Measurements from ENCODE around the gene SKOR2. TPM values are rescaled to one million over a fixed set of nuclear protein-coding genes. Genes with fewer than 3 reads are reported as not detected.

Gene SKOR2
- total RNA-seq, 1 donor: not detected

DNA sequence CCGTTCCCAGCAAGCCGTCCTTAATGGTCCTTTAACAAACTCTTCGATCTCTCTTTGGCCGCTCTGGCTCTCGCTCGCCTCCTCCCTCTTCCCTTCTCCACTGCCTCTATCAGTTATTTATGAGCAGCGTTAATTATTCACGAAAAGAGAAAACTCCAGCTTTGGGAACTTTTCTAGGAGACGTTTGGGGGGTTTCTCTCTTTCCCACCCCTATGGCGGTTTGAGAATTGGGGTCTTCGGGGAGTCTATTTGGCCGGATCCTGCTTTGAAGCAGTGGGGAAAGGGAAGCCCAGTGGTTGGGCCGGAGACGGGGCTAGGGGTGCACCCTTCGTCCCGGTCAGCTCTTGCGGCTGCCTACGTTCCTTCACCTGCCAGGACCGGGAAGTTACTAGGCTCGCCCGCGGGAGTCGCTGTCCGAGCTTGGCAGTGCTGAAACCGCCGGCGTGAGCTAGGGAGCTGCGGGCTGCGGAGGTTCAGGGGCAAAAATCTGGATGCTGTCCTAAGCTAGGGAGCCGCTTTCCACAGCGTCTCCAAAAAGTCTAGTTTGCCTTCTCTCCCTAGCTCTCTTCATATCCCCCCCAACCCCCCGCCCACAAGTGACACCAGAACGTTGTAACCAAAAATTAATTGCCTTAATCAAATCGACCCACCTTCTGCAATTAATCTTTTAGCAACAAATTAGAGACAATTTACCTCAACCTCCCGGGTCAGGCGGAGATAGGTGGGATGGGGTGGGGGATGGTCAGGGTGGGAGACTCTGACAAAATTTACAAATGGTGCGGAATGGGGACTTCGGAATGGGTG lies 8.9 kb upstream of the SKOR2 start:
- DNase-seq (ENCODE audit: low read depth in 2 of 3, low spot score in 2 of 3): peak in 1 of 3 donors; percentile 57

DNA sequence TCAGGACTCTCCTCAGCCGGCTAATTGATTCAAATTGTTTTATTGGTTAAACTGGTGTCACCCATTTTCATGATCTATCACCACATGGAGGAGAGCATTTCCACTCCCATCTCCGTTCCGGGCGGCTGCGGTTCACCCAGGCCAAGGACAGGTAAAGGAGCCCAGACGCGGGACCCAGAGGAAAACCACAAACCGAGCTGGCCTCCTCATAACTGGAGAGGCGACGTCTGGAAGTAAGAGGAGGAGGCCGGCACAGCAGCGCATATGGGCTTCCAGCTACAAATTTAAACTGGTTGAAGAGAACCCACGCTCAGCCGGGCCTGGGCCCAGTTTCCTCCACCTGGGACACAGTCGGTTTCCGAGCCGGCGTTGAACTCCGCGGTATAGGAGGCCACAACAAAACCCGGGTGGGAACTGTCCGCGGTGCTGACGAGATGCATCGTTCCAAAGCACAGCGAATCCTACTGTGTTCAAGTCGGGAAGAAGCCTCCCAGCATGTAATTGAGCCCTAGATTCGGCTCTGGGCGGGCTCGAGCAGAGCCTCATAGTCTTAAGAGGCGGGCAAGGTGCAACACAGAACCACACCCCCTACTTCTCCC lies 3.0 kb upstream of the SKOR2 start:
- peak in 2 of 3 donors; percentile 46 to 67 for DNase-seq (ENCODE audit: low read depth in 2 of 3, low spot score in 2 of 3)

DNA sequence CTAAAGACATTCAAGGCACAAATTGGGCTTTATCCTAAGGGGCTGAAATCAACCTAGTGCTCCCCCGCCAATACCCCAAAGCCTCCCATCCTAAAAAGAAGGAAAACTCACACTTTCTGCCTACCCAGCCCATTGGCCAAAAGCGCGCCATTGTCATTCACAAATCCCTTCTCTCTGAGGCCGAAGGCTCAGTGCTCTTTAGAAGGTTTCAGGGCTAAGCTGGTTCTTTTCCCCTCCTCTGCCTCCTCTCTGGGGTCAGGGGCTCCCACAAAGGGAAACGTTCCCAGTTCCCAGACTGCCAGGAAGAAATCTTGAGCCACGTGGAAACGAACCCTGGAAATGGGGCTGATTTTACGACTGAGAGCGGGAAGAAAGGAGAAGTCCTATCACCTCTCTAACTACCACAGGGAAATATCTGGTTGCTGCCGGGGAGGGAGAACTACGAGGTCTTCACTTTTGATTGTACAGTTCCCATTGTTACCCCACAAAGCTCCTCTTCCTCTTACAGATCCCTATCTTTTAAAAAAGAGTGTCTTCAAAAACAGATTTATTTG lies 1.7 kb upstream of the SKOR2 start:
- DNase-seq (ENCODE audit: low read depth in 2 of 3, low spot score in 2 of 3): no peak

DNA sequence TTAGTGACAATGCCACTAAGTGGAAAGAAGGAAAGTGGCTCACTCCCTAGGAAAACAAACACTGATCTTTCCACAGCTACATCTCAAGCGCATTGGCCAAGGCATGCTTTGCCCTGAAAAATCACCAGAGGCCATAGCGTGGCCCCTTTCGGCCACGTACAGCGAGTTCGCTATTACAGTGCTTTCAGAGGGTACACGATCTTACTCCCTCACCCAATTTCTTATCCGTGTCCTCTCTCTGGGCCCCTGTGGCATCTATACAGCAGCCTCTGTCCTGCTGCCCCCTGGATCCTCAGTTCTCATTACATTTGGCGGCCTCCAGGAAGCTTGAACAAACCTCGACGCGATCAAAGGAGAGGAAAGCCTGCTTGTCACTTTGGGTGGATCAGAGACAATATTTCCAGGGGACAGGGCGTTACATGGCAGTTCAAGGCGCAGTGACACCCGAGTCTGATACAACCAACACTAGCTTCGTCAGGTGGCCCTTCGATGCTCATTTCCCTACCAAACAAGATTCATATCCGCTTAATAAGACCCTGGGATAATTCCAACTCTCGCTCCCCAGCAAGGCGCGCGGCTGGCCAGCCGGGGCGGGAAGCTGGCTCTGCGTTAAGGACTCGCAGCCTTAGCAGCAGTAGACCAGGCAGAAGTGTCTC lies 941 bp downstream of the SKOR2 start:
- DNase-seq (ENCODE audit: low read depth in 2 of 3, low spot score in 2 of 3): no peak

DNA sequence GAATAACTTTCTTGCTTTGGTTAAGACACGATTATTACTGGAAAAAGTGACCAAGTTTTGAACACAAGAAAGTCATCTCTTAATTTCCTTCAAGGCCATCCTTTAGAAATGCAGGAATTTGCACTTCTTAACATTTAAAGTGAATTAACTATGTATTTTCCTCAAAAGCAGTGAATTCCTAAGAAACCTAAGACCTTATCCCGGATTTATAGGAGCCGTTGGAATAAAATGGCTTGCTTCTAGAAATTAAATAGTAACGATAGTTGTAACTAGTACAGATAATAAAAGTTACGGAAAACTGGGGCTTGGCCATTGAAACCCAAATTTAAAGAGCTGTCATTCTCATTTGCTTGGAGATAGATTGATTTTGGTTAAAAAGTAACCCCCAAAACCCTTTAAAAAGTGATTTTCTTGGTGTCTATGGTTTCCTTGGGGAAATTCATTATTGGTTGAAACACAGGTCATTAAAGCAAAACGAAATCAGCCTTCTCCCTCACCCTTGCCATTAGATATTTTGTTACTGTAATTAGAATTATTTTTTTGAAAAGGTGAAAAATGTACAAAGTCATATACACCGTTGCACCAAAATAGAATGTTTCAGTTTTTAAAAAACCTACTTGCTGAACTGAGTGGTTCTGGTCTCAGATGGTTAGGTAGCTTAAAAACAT lies 2.0 kb downstream of the SKOR2 start:
- no peak for DNase-seq (ENCODE audit: low read depth in 2 of 3, low spot score in 2 of 3)

DNA sequence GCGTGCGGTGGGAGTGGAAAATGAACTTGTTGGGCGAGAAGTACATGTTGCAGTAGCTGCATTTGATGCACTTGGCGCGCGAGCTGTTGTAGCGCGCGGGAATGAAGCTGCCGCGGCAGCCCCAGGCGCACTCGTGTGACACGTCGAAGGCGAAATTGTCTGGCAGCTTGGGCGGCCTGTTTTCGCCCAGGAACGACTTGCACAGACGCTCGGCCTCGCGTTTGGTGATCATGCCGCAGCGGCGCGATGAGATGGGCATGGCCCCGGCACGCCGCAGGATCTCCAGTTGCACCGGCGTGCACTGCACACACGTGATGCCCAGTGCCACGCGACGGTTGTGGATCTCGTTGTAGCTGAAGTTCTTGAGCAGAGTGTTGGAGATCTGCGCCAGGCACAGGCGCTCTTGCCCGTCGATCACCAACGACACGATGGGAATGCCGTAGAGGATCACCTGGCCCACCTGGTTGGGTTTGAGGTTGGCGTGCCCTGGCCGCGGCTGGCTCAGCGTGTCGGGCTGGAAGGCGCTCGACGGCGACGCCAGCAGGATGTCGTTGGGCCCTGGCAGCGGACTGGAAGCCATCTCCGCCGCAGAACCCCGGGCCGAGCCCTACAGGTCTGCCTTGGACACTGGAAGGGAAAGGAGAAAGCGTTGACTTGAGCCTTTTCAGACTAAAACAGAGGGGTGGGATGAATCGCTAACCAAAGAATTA lies 2.7 kb downstream of the SKOR2 start:
- no peak for DNase-seq (ENCODE audit: low read depth in 2 of 3, low spot score in 2 of 3)

DNA sequence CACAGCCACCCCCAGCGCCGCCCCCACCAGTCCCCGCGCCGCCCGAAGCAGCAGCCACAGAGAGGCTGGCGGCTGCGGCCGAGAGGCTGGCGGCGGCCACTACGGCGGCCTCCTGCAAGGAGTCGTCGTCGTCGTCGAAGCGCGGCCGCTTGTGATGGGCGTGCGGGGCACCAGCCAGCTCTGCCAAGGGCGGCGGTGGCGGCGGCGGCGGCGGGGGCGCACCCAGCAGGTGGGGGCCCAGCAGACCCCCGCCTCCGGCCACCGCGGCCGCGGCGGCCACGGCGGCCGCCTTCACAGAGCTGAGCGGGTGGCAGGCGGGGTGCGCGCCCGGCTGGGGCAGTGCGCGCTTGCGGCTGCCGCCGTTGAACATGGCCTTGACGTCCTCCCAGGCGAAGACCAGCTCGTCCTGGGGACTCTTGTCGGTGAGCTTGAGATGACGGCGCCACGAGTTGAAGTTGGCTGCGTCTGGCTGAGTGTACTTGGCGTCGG lies 3.3 kb downstream of the SKOR2 start:
- no peak for DNase-seq (ENCODE audit: low read depth in 2 of 3, low spot score in 2 of 3)

DNA sequence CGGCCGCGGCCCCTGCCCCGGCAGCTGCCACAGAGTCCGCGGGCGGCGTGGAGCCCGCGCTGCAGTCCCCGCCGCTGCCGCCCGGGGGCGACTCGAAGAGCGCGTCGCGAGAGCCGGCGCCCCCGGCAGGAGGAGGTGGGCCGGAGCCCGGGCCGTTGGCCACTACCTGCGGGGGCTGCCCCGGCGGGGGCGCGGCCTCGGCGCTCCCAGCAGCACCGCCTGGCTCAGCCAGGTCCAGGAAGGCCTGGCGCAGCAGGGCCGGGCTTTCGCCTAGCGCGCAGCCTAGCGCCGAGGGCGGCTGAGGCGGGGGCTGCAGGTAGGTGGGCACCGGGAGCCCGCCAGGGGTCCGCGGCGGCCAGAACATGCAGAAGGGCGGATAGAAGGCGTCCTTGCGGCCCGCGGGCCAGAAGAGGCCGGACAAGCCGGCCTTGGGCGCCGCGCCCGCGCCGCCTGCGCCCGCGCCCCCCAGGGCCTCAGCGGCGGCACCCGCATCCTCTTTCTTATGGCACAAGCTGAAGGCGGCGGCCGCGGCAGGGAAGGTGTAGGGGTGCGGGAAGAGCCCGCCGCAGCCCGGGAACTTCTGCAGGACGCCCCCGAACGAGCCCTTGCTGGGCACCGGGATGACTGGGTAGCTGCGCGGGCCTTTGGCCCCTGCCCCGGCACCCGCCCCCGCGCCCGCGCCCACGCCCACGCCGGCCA lies 3.9 kb downstream of the SKOR2 start:
- no peak for DNase-seq (ENCODE audit: low read depth in 2 of 3, low spot score in 2 of 3)

DNA sequence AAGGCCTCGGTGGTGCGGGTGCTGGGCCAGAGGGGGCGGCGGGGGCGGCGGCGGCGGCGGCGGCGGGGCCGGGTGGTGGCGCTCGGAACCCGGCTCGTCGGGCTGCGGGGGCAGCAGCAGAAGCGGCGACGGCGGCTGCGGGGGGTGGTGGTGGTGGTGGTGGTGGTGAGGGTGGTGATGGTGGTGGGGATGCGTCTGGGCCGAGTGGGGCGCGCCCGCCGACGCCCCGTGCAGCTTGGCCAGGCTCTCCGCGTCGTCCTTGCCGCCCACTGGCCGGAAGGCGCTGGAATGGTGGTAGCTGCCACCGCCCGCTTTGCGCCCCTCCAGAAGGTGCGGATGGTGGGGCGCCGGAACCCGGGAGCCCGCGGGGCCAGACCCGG lies 4.4 kb downstream of the SKOR2 start:
- no peak for DNase-seq (ENCODE audit: low read depth in 2 of 3, low spot score in 2 of 3)

DNA sequence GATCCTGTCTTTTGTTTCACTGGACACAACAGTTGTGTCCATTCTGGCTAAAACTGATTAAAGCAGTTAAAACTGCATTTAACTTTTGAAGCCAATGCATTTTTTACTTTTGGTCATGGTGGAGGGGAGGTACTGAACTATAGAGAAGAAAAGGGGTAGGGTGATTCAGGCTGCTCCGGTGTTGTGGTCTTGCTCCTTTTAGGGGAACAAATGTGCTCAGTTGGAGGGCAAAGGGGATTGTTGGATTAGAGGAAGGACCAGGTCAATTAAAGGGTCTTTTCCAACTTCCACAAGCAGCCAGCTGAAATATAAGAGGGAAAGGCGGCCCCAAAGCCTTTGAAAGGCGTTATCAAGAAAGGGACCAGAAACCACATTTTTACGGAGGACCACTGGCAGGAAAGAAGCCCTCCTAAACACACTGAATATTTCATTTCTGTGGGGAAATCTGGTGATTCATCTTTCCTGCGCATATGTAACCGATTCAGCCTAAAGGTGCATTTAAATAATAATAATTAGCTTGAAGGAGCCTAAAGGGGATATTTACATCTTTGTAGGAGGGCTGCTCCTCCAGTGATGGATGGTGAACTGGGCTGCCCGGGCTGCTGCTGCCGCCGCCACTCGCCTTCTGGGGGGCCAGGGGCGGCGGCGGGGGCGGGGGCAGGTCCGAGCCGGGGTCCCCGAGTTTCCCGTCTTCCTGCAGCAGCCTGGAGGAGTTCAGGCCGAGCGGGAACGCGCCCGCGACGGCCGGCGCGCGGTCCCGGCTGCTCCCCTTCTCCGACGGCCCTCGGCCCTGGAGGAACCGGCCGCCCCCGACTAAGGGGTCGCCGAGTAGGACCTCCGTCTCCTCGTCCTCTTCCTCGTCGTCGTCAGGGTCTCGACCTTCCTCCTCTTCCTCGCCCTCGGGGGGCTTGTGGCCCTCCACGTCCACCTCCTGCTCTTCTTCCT lies 5.2 kb downstream of the SKOR2 start:
- no peak for DNase-seq (ENCODE audit: low read depth in 2 of 3, low spot score in 2 of 3)

DNA sequence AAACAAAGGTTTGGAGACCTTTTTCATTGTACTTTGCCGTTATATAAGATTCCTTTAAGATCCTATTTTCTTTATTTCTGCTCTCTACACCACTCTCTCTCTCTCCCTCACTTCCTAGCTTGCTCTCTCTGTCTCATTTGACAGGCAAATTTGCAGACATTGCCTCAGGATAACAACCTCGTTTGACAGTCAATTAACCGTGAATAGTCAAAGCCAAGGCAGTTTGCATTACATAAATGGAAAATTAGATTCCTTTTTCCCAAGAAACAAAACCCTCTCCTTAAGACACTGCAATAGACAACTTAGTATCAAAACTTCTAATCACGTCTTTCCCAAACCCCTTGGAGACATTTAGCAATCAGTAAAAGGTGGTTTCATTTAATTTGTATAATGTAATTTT lies 7.4 kb downstream of the SKOR2 start:
- no peak for DNase-seq (ENCODE audit: low read depth in 2 of 3, low spot score in 2 of 3)

DNA sequence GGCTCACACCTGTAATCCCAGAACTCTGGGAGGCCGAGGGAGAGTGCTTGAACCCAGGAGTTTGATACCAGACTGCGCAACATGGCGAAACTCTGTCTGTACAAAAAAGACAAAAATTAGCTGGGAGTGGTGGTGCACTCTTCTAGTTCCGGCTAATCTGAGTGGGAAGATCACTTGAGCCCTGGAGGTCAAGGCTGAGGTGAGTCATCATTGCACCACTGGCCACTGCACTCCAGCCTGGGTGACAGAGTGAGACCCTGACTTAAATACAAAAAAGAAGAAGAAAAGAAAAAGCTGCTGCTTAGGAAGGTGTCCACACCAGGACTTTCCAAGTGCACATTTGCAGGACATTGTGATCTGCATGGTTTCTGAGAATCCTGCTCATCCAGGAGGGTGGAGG lies 16.4 kb downstream of the SKOR2 start:
- no peak for DNase-seq (ENCODE audit: low read depth in 2 of 3, low spot score in 2 of 3)

DNA sequence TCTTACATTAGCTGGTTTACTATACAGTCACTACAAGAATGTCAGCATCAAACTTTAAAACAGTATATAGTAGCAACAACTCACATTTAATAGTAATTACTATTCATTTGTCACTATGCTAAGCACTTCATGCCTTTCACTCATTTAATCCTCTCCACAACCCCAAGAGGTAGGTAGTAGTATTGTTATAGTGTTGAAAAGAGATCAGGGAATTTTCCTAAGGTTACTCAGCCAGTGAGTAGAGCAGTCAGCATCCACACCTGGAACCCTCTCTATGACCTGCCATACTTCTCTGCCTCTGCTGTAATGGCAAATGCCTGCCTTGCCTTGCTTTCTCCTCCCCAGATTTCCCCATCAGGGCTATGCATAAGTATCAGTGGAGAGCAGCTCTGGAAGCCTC lies 24.8 kb downstream of the SKOR2 start:
- no peak for DNase-seq (ENCODE audit: low read depth in 2 of 3, low spot score in 2 of 3)

DNA sequence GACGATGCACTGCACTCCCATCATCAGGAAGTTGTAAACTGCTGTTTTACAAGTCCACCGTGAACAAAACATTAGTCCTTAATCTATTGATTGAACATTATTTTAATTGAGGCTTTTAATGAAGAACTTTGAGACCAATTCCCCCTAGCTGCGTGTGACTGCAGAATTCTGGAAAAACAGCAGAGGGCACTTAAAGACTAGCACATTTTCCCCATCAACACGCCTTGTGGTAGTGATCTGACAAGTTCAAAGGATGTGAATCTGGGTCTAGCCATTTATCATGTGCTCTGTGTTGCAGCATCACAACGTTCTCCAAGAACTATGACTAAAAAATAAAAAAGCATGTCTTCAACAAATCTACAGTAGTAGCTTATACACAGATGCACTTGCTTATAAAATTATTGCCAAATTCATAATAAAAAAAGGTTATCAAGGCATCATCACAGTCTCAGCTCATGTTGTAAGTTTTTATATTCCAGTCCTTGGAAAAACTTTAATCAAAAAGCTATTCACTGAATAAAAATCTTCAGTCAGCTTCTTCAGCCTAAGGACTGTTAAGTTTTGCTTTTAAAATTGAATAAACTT lies 35.8 kb downstream of the SKOR2 start:
- peak in 2 of 3 donors; percentile 44 to 70 for DNase-seq (ENCODE audit: low read depth in 2 of 3, low spot score in 2 of 3)

DNA sequence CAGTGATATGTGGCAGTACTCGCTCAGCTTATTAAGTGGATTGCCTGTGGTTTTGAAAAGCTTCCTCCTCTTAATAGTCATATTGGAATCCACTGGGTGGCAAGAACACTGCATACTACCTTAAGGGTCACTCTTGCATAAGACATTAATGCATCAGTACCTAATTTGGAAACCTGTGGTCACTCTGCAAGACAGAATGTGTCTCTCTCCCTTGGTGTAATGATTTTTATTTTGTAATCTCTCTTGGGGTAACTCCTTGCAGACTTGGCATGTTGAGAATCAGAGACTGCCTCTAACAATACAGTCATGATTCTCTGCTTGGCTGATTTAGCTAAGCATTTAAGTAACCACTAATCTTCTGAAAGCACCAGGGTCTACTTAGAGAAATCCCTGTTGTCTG lies 42.3 kb downstream of the SKOR2 start:
- no peak for DNase-seq (ENCODE audit: low read depth in 2 of 3, low spot score in 2 of 3)

DNA sequence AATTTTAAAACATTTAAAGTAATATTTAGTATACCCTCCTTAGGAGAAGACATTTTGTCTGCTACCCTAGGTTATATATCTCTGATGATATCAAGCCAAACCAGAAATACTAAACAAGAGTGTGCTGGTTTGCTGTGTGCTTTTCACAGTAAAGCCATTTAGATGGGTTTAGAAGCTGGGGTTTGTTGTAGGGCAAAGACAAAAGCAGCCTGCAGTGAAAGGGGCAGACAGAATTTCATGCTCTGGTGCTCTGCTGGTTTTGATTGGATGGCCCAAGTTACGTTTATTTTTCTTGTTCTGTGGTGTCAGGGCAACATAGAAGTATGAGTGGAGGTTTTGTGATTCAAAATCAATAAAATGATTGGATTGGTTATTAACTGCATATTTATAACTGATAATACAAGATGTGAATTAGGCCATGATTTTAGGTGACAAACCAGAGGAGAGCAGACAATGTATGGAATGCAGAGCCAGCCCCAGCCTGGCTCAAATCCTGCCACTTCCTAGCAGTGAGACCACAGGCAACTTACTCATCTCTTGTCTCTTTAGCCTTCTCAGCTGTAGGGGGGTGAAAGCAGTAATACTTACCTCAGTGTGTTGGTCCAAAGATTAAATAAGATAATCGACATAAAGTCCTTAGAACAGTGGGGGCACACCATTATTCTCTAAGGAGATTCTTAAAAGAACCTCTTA lies 44.4 kb downstream of the SKOR2 start:
- DNase-seq (ENCODE audit: low read depth in 2 of 3, low spot score in 2 of 3): no peak

DNA sequence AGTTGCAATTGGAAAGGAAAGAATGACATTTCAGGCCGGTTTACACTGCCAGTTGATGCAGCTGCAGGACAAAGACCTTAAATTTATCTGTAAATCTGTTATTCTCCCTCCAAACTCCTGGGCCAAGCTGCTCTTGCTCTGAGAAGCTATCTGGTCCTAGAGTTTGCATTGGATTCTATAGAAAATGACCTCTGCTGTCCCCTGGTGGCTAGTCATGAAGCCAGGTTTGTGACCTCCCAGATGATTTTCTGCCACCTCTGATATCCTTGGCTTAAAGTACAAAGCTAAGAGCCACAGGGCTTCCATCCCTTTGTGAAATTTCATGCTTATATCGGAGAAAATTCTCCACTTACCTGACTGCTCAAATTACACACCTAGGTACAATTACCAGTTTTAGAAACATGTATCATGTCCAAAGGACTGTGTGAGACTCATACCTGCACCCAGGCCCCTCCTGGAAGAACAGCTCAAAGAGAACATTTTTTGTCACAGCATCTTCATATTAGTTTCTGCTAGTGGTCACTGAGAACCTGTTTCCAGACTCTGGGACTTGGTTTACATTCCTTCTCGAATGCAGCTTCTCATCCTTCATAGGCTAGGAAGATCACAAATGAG lies 46.4 kb downstream of the SKOR2 start:
- peak; percentile 10 to 70 (median 22) for DNase-seq (ENCODE audit: low read depth in 2 of 3, low spot score in 2 of 3)
